ENCODE results near the gene NRXN3.

Gene NRXN3

DNA sequence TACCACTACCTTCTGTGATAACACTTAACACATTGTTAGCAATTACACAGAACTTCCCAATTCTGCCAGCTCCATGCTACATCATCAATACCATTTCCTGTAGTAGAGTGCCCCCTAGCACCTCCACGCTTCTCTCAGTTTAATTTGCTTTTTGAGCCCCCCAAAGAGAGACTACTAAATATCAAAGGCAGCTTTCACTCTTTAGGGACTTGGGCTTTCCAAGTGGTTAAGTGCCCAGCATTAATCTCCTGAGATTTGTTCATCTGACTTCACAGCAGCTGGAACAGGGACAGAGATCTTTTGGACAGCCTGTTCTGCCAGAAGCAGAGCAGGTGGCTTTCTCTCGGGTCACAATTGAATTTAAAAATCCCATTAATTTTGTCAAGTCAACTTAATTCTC is 1086.2 kb downstream of the NRXN3 start:
- no peaks in the 10 kb centered on the region for H3K9me3 Mint-ChIP-seq
- TF ChIP-seq, protein P1, sequence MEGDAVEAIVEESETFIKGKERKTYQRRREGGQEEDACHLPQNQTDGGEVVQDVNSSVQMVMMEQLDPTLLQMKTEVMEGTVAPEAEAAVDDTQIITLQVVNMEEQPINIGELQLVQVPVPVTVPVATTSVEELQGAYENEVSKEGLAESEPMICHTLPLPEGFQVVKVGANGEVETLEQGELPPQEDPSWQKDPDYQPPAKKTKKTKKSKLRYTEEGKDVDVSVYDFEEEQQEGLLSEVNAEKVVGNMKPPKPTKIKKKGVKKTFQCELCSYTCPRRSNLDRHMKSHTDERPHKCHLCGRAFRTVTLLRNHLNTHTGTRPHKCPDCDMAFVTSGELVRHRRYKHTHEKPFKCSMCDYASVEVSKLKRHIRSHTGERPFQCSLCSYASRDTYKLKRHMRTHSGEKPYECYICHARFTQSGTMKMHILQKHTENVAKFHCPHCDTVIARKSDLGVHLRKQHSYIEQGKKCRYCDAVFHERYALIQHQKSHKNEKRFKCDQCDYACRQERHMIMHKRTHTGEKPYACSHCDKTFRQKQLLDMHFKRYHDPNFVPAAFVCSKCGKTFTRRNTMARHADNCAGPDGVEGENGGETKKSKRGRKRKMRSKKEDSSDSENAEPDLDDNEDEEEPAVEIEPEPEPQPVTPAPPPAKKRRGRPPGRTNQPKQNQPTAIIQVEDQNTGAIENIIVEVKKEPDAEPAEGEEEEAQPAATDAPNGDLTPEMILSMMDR (IDR thresholded peaks at IDR 0.05), result no peak
- peaks cover 9% of the 10 kb centered on the region for H3K4me1 Mint-ChIP-seq
- no peak overlapping the region for H3K4me3 Mint-ChIP-seq
- DNase-seq, result no peak
- no peak overlapping the region for H3K27ac Mint-ChIP-seq
- no peaks in the 10 kb centered on the region for H3K36me3 Mint-ChIP-seq (ENCODE audit: low read depth)
- peaks cover 3% of the 10 kb centered on the region for H3K27me3 Mint-ChIP-seq (ENCODE audit: low read depth, poor library complexity)

DNA sequence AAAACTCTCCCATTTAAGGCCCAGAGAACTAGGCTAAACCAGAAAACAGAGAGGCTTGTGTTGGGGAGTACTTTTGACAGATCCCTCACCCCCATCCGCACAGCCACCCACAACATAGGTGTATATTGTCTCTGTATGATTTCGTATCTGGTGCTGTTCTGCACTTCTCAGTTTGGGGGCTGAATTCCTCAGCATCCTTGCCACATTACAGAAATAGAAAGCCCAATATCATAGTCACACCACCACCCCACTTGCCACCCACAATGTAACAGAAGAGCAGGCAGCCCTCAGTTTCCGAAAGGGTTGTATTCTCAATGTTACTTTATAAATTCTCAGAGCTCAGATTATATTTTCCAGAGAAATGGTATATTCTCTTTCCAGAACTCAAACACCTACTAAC is 1090.2 kb downstream of the NRXN3 start:
- Mint-ChIP-seq H3K4me1 (peaks cover 23% of the 10 kb centered on the region), H3K4me3 (no peak overlapping the region), H3K9me3 (no peaks in the 10 kb centered on the region), H3K27ac (no peak overlapping the region), H3K27me3 (ENCODE audit: low read depth, poor library complexity) (peaks cover 12% of the 10 kb centered on the region), H3K36me3 (ENCODE audit: low read depth) (no peaks in the 10 kb centered on the region)
- no peak for DNase-seq
- TF ChIP-seq, protein P1 (IDR thresholded peaks at IDR 0.05), result no peak

DNA sequence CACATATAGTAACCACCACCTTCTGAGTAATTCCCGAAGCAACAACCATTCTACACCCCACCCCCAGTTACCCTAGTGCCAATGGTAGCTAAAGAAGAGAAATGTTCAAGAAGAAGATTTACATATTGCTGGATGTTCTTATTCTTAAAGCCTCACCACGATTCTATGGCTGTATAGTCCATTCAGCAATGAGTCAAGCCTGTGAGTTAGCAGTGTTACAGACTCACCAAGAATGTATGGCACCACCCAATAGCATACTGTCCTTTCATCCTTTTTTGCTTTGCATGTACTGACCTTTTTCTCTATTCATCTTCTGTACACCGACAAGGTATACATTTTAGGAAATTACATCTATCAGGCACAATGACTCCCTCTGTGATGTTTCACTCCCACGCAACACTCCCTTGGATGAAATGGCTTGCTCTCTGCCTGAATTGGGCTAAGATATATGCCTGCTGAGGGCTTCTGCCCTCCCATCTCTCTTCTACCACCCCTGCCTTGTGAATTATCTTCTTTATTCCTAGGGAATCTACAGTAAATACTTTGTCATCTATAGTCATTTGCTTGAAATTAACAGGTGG is 1095.3 kb downstream of the NRXN3 start:
- H3K27me3 Mint-ChIP-seq (ENCODE audit: low read depth, poor library complexity), result peaks cover 12% of the 10 kb centered on the region
- H3K36me3 Mint-ChIP-seq (ENCODE audit: low read depth), result no peaks in the 10 kb centered on the region
- H3K4me3 Mint-ChIP-seq, result no peak overlapping the region
- TF ChIP-seq, protein P1 (IDR thresholded peaks at IDR 0.05), result no peak
- peak overlapping the region; percentile 3 for H3K27ac Mint-ChIP-seq
- H3K4me1 Mint-ChIP-seq, result peaks cover 27% of the 10 kb centered on the region
- no peaks in the 10 kb centered on the region for H3K9me3 Mint-ChIP-seq
- no peak for DNase-seq

DNA sequence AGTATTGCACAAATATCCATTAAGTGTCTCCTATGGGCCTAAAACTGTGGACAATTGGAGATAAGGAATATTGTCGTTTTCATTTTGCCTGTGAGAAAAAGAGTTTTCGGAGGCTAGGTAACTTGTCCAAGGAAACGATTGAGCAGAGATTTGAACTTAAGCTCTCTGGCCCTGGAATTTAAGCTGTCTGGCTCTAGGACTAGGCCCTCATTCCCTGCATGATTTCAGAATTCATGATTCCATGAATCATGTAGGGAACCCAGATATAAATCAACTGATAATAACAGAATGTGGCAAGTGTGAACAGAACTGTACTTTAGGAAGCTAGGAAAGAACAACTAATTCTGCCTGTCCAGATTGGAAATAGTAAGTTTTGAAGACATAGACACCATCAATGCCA is 1100.2 kb downstream of the NRXN3 start:
- Mint-ChIP-seq H3K36me3 (ENCODE audit: low read depth) (no peaks in the 10 kb centered on the region), H3K4me3 (no peak overlapping the region)
- no peak for DNase-seq

DNA sequence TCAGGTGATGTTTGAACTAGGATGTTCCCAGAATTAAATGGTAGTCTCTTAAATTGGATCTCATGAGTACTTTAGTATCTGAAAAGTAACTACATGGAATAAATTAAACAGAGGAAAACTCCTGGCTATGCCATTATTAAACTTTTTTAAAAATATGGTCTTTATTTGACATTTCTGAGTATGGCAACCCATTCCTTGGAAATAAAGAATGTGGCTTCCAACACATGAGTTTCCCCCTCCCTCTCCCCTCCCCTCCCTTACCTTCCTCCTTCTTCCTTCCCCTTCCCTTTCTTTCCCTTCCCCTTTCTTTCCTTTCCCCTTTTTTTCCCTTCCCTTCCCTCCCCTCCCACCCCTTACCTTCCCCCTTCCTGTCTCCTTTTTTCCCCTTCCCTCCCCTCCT is 1100.9 kb downstream of the NRXN3 start:
- H3K36me3 Mint-ChIP-seq (ENCODE audit: low read depth), result no peaks in the 10 kb centered on the region
- DNase-seq, result no peak
- H3K4me1 Mint-ChIP-seq, result peaks cover 20% of the 10 kb centered on the region
- no peak overlapping the region for H3K27ac Mint-ChIP-seq
- H3K4me3 Mint-ChIP-seq, result no peak overlapping the region
- peaks cover 4% of the 10 kb centered on the region for H3K27me3 Mint-ChIP-seq (ENCODE audit: low read depth, poor library complexity)
- TF ChIP-seq, protein P1 (IDR thresholded peaks at IDR 0.05), result no peak
- no peaks in the 10 kb centered on the region for H3K9me3 Mint-ChIP-seq

More for the DNA sequence above, 1100.2 kb downstream of the NRXN3 start:
- Mint-ChIP-seq H3K4me1 (peaks cover 17% of the 10 kb centered on the region), H3K9me3 (no peaks in the 10 kb centered on the region), H3K27ac (no peak overlapping the region), H3K27me3 (ENCODE audit: low read depth, poor library complexity) (no peaks in the 10 kb centered on the region)
- TF ChIP-seq, protein P1 (IDR thresholded peaks at IDR 0.05), result no peak

DNA sequence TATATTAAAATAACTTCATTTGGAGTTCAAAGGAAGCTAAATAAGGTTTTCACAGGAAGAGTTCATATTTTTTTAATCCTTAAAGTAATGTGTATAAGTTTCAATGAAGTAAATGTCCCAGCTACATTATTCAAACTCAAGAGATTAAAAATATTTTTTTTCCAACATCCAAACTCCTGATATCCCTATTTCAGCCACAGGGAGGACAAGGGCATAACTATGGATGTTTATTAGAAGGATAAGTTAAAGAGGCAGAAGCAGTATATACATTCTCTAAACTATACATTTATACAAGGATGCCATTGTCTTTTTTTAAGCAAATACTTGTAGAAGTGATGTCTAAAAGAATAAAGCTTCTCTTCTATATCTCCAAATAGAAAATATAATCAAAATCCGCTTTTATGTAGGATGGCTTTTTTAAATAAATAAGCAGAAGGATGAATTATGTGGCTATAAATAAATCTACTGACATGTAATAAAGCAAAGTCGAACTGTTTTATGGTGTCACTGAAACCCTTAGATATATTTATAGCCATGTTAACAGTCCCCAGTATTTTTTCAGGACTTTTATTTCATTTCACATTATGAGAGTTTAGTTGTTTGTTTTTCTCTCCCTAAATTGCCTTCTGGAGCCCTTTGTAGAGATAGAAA is 1104.6 kb downstream of the NRXN3 start:
- Mint-ChIP-seq H3K9me3 (no peaks in the 10 kb centered on the region), H3K27me3 (ENCODE audit: low read depth, poor library complexity) (peaks cover 32% of the 10 kb centered on the region), H3K36me3 (ENCODE audit: low read depth) (no peaks in the 10 kb centered on the region), H3K27ac (no peak overlapping the region), H3K4me1 (peaks cover 26% of the 10 kb centered on the region), H3K4me3 (no peak overlapping the region)
- TF ChIP-seq, protein P1 (IDR thresholded peaks at IDR 0.05), result no peak
- DNase-seq, result no peak

Measured in nephron progenitor cell (in vitro differentiated cells).